Suprapubic skin (tissue), 4 donors: ENCODE results near the gene ZNF562. TPM values are rescaled to one million over a fixed set of nuclear protein-coding genes. Genes with fewer than 3 reads are reported as not detected.
"Not testable (repeated sequence)": the region's sequence is repeated elsewhere in the genome, so short reads cannot be mapped to it uniquely, and the experiment has no call there.

Source experiments
- DNase-seq, 2 donors: peaks; one replicate each; pipeline ENCODE4 v3.0.0-alpha.2; 2019; ENCODE audit warnings: low spot score in 2 of 2
- H3K27ac ChIP-seq: fragments of 200-600 bp; sonication (generic); one replicate; pipeline ENCODE4 v1.5.1; 2019
- H3K27me3 ChIP-seq: fragments of 200-600 bp; sonication (generic); one replicate; pipeline ENCODE4 v1.5.1; 2019
- H3K36me3 ChIP-seq: fragments of 200-600 bp; sonication (generic); one replicate; pipeline ENCODE4 v1.5.1; 2019
- H3K4me1 ChIP-seq: fragments of 200-600 bp; sonication (generic); one replicate; pipeline ENCODE4 v1.5.1; 2019
- H3K4me3 ChIP-seq: fragments of 200-600 bp; sonication (generic); one replicate; pipeline ENCODE4 v1.5.1; 2019; ENCODE audit warnings: mild to moderate bottlenecking
- H3K9me3 ChIP-seq: fragments of 200-600 bp; sonication (generic); one replicate; pipeline ENCODE4 v1.5.1; 2019
- CTCF ChIP-seq, 2 donors: fragments of 200-600 bp in 1 of 2; fragments of 450-650 bp in 1 of 2; sonication (generic) in 1 of 2; IDR thresholded peaks; one replicate each; pipeline ENCODE4 v1.5.1; 2016 to 2019; ENCODE audit warnings: antibody characterized with exemption in 2 of 2, mild to moderate bottlenecking in 1 of 2, moderate library complexity in 1 of 2
- EP300 ChIP-seq: sonication (generic); formaldehyde crosslinking; IDR thresholded peaks from one replicate; pipeline ENCODE4 v1.6.1; 2017; ENCODE audit warnings: antibody characterized with exemption
- POLR2A ChIP-seq, 2 donors: fragments of 450-650 bp; IDR thresholded peaks; one replicate each; pipeline ENCODE4 v1.6.1; 2017; ENCODE audit warnings: antibody characterized with exemption in 2 of 2, mild to moderate bottlenecking in 2 of 2, moderate library complexity in 2 of 2
- POLR2AphosphoS5 ChIP-seq, 3 donors: sonication (generic); formaldehyde crosslinking; IDR thresholded peaks; one replicate each; pipeline ENCODE4 v1.6.1; 2017; ENCODE audit warnings: antibody characterized with exemption in 3 of 3
- WGBS: methylation state at CpG from one replicate; pipeline ENCODE4 v1.1.5; 2018; 5-methylcytosine and 5-hydroxymethylcytosine counted together
- total RNA-seq, 4 donors: library from RNA; depleted of rRNA; stranded (reverse); fragments of >200 nt; gene quantifications; one replicate each; pipeline ENCODE4 v1.1.0, GENCODE V29; 2016

The ZNF562 gene
- total RNA-seq, 4 donors from 2014 or later, result 13.2 to 23.8 (median 18.4) TPM

- no peak overlapping the region for H3K27ac ChIP-seq
- H3K4me3 ChIP-seq, result no peak overlapping the region
- no peaks in the 10 kb centered on the region for H3K27me3 ChIP-seq
- 33% methylated on average over 1 of the region's 1 CpG for WGBS
- no peaks in the 10 kb centered on the region for H3K36me3 ChIP-seq
- no peak for DNase-seq
- no peaks in the 10 kb centered on the region for H3K4me1 ChIP-seq
- TF ChIP-seq EP300 (no peak), POLR2AphosphoS5 (IDR thresholded peaks at IDR 0.05) (no peak), CTCF (IDR thresholded peaks at IDR 0.05) (no peak), POLR2A (IDR thresholded peaks at IDR 0.05) (no peak)
- peaks cover 5% of the 10 kb centered on the region for H3K9me3 ChIP-seq
Observed at GRCh38 chr19:9709305-9709704, 34.4 kb upstream of the ZNF562 start.

DNA sequence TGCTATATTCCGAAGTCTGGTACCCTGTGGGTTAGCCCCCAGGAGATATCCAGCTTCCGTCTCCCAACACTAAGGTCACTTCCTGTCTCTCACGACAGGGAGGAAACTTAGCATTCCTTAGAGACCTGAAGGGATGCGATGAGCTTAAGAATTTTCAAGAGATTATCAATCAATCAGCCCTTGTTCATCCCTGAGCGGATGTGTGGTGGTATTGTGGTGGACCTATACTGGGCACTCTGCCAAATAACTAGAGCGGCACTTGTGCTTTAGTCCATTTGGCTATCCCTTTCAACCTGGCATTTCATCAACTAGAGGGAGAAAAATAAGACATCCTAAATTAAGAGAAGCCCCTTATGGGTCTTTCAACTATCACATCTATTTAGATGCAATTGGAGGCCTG lies 30.9 kb upstream of the ZNF562 start:
- WGBS, result 70% methylated on average over 6 of the region's 6 CpGs

GRCh38 chr19:9702186-9702585 lies 27.3 kb upstream of the ZNF562 start:
- Histone ChIP-seq H3K27me3 (no peaks in the 10 kb centered on the region), H3K9me3 (no peaks in the 10 kb centered on the region), H3K27ac (no peak overlapping the region), H3K4me1 (no peaks in the 10 kb centered on the region), H3K36me3 (no peaks in the 10 kb centered on the region), H3K4me3 (no peak overlapping the region)
- 82% methylated on average over 6 of the region's 6 CpGs for WGBS
- TF ChIP-seq POLR2AphosphoS5 (IDR thresholded peaks at IDR 0.05) (no peak), POLR2A (IDR thresholded peaks at IDR 0.05) (no peak), CTCF (IDR thresholded peaks at IDR 0.05) (no peak), EP300 (no peak)
- no peak for DNase-seq

More for the DNA sequence above, 30.9 kb upstream of the ZNF562 start:
- H3K4me3 ChIP-seq, result no peak overlapping the region
- H3K27ac ChIP-seq, result no peak overlapping the region
- peaks cover 2% of the 10 kb centered on the region for H3K9me3 ChIP-seq
- DNase-seq, result no peak
- no peaks in the 10 kb centered on the region for H3K4me1 ChIP-seq
- H3K27me3 ChIP-seq, result no peaks in the 10 kb centered on the region
- H3K36me3 ChIP-seq, result no peaks in the 10 kb centered on the region
- TF ChIP-seq EP300 (no peak), POLR2AphosphoS5 (IDR thresholded peaks at IDR 0.05) (no peak), POLR2A (IDR thresholded peaks at IDR 0.05) (no peak), CTCF (IDR thresholded peaks at IDR 0.05) (no peak)

GRCh38 chr19:9700229-9700981 lies 25.5 kb upstream of the ZNF562 start:
- DNase-seq, result no peak
- Histone ChIP-seq H3K4me1 (no peaks in the 10 kb centered on the region), H3K4me3 (no peak overlapping the region), H3K9me3 (no peaks in the 10 kb centered on the region), H3K36me3 (no peaks in the 10 kb centered on the region), H3K27me3 (no peaks in the 10 kb centered on the region), H3K27ac (no peak overlapping the region)
- TF ChIP-seq POLR2AphosphoS5 (IDR thresholded peaks at IDR 0.05) (no peak), POLR2A (IDR thresholded peaks at IDR 0.05) (no peak), CTCF (IDR thresholded peaks at IDR 0.05) (no peak), EP300 (no peak)
- 91% methylated on average over 22 of the region's 22 CpGs for WGBS

- not testable (repeated sequence) for DNase-seq, H3K4me1 ChIP-seq, H3K27me3 ChIP-seq, H3K4me3 ChIP-seq, H3K36me3 ChIP-seq, H3K27ac ChIP-seq
- peaks cover 11% of the 10 kb centered on the region for H3K9me3 ChIP-seq
- 84% methylated on average over 4 of the region's 4 CpGs for WGBS
Observed at GRCh38 chr19:9690301-9690700, 15.4 kb upstream of the ZNF562 start.

GRCh38 chr19:9679996-9680395 lies 5.1 kb upstream of the ZNF562 start:
- not testable (repeated sequence) for H3K4me3 ChIP-seq, H3K9me3 ChIP-seq, H3K4me1 ChIP-seq, H3K27me3 ChIP-seq, H3K27ac ChIP-seq, H3K36me3 ChIP-seq
- no CpG with 5 or more reads among the region's 30 CpGs for WGBS
- peak in 1 of 2 donors; percentile 29 for DNase-seq

- H3K4me3 ChIP-seq, result peak overlapping the region; percentile 56
- not testable (repeated sequence) for H3K27me3 ChIP-seq, DNase-seq, H3K4me1 ChIP-seq
- H3K27ac ChIP-seq, result peak overlapping the region; percentile 89
- WGBS, result 55% methylated on average over 20 of the region's 20 CpGs
- peaks cover 17% of the 10 kb centered on the region for H3K9me3 ChIP-seq
- H3K36me3 ChIP-seq, result peaks cover 13% of the 10 kb centered on the region
Observed at GRCh38 chr19:9675358-9675901, 530 bp upstream of the ZNF562 start.
